Stimulated activated CD4-positive, alpha-beta T cell treated with anti-CD3 and anti-CD28 coated beads, TNF-alpha, amount 100 ng/mL, for 24 hours (primary cell): ENCODE results near the gene TMEM272.

ENCODE experiments used
- DNase-seq, 3 experiments: peaks; one replicate each; pipeline ENCODE4 v3.0.0-alpha.2; 2020; ENCODE audit warnings: low read depth in 3 of 3

The TMEM272 gene, protein sequence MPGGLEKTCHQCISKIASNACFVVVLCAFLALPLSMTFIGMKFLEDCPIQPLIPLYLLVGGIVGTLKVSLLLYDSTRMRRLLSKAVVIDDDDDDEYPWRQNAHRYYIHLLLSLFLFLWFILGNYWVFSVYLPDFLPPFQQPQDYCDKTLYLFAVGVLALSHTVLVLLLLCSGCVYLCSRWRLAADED

DNA sequence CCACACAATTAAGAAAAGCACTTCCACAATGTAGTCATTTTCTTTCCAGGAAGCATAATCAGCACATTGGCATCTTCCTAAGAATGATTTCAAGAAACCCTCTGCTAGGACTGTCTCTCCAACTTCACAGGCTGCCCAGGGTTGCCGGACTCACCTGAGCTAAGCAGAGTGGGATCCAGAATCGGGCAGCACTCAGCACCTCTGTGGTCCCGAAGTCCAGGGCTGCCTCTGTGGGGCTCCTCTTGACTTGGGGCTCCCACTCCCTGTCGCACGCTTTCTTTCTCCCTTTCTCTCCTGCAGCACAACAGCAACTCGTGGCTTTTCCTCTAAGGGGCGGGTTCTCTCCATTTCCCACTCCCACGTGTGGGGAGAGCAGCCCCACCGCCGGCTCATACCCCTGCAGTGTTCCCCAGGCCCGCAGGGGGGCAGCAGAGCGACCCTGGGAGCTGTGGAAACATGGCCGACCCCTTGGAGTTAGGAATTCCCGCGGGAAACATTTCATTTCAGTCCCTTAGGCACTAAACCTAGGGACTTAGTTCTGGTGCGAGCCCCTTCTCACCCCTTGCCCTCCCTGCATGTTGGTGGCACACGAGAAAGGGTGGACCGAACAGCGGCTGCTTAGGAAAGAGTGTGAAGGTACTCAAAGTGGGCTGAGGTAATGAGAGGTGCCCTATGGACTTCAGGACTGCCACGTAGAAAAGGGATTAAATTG lies at the start of gene TMEM272:
TSS of gene TMEM272 (minus strand) at position 316 of the 712 bp plus-strand sequence. CDS start 6,647 bp downstream, outside the sequence.
- peak in 1 of 3 experiments; percentile 63 for DNase-seq

- DNase-seq = no peak
Measured at GRCh38 chr13:51894239-51894638, 49.3 kb upstream of the TMEM272 start.

DNA sequence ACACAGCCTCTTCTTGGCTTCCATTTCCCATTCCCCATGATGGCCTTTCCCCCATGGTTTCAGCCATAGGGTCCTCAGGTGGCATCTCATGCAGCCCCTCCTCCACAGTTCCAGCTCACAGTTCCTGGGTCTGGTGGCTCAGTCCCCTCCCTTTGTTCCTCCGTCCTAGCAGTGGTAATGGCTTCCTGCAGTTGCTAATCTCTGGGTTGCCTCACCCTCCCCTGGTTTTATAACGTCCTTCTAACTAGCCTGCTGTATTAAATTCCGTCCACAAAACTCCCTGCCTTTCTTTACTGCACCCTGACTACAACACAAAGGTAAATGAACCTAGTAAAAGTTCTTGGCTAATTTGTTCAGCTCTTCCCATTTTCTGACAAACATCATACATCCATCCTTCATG lies 47.7 kb upstream of the TMEM272 start:
- no peak for DNase-seq

DNA sequence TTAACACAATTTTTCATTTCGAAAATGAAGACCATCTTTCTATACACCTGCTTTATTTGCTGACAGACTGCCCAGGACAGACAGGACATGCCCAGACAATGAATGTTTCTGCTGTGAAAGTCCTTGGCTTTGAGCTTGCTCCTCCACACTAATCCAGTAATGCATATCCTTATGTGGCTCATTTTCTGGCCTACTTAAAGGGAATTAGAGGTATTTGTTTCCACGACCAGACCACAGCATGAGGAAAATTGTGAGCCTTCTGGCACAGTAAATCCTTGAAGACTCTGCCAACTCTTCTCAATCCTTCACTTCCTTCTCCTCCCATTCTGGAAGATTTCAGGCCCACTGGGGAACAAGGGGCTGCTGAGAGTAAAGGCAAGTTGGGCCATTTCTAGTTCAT lies 42.5 kb upstream of the TMEM272 start:
- no peak for DNase-seq

DNA sequence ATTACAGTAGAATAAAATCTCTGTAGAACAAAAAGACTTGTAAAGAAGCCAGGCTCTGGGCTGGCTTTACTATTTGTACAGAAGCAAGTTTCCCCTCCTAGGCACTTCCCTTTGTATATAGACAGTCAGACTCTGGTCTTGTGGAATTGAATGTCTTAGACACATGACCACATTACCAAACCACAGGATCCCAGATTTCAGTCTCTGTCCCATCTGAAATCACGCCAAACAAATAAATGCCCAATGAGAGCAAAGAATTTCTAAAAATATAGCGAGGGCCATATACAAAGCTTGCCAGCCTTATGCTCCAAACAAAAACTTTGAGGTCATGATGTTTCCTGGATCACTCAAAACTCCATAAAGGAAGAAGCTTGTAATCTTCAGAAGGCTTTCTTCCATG lies 40.7 kb upstream of the TMEM272 start:
- DNase-seq = no peak

DNA sequence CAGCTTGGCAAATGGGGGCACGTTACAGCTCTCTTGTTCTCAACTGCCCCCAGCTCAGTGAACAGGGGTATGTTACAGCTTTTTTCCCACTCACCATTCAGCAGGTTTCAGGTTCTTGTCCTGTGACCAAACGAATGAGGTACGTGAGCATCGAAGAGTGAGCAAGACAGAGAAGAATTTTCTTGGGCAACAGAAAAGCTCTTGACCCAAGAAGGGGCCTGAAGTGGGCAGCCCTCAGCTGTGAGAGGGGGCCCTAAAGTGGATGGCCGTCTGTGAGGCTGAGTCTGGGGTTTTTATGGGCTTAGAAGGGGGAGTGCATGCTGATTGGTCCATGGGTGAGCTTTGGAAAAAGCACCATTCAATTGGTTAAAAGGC lies 38.2 kb upstream of the TMEM272 start:
- DNase-seq = no peak

DNA sequence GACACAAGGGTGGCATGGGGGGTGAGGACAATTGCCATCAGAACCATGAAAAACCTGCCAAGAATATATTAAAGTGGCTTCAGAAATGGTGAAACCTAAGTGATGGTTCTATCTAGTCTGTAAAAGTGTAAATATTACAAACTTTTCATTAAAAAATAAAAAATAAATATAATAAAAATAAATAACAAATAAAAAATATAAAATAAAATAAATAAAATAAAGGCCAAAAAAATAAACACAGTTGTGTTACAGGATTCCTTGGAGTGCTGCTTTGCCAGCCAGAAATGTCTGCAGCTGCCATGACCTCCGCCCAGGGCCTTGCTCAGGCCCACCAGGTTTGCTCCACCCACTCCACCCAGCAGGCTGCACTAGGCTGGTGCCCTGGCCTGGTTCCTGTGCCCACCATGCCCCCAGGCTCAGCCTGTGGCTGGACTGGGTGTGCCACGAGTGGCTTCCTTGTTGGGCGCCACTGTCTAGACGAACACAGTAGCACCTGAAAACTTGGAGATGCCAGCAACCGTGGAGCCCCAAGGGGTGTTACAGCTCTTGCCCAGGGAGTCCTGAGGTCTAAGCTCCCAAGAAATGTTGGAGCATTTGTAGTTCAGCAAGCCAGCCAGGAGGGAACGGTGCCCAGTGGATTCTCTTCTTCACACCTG lies 37.7 kb upstream of the TMEM272 start:
- no peak for DNase-seq

DNA sequence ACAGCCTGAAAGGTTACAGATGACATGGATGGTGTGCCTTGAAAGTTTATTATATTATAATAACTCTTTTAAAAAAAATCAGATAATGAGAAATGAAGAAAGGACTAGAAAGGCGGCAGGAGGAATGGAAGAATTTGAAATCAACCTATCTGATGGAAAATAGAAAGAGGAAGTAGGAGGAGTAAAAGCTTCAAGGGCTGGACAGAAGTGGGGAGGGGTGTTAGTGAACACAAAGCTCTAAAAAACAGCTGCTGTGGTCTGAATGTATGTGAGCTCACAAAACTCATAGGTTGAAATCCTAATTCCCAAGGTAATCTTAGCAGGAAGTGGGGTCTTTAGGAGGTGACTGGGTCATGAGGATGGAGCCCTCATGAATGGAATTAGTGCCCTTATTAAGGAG lies 36.3 kb upstream of the TMEM272 start:
- DNase-seq = no peak

DNA sequence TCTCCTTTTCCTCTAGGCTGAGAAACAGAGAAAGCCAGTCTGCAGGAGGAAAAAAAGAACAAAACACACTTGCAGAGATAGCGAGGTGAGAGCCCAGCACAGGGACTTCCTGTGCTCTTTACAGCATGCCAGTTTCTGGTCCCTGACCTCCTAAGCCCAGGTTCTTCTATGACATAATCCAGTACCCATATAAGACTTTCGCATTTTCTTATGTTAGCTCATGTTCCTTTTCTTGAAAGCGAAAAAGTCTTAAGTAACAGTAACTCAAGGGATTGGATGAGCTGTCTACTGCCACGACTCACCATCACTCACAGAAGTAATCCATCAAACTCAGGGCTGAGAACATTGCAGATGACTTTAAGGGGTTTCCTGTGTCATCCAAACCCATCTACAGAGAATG lies 34.2 kb upstream of the TMEM272 start:
- DNase-seq = no peak

- DNase-seq = no peak
Measured at GRCh38 chr13:51874651-51875050, 29.7 kb upstream of the TMEM272 start.

DNA sequence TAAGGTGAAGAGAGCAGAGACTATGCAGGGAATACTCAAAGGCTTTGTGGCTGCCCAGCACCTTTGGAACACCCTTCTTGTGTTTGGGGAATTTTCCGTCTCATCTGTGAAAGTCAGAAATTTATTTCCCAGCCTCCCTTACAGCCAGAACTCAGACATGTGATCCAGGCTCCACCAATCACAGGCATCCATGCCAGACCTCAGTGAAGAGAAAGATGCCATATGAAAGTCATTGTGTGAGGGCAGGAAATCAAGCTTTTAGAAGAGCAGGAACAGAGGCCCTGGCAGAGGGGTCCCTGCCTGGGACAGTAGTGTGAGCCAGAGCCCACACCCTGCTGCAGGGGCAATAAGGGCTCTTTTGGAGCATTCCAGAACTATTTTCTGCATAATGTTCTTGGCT lies 28.9 kb upstream of the TMEM272 start:
- DNase-seq = no peak

DNA sequence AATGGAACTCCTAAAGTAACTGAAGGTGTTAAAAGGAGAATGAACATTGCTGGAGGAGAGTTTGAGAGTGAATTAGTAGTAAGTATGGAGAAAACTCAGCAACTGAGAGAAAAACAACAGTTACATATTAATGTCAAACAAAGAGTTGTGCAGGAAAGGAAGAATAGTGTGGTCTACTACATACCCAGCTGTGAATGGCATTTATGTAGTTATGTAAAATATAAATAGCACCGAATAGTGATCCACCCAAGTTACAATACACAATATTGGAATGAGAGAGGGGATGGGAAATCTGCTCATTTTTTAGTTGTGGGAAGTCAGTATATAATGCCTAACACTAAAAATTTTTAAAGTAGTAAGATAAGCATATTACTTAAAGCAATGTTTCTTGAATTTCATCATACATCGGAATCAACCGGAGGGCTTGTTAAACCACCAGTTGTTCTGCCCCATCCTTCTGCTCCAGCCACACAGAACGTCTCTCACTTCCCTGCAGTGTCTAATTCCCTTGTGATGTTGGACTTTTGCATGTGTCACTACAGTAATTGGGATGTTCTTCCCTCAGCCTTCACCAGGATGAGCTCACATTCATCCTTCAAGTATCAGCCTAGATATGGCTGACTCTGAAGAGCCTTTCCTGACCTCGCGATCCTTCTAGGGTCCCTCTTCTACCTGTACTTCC lies 28.3 kb upstream of the TMEM272 start:
- DNase-seq = no peak

DNA sequence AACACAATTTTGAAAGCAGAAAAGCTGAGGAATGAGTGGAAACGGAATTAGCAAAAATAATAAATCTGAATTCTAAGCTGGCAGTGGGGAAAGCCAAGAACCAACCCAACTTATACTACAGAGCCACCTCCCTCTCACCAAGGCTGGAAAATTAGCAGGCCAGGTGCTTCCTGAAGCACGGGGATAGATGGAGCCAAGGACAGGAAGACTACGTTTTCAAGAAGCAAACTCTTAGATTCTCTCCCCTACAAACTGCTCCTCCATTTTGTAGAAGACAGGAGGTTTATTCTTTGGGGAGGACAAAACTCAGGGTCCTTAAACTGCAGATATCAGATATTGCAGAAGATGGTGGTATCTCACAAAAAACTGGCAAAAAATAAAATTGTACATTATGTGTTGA lies 25.6 kb upstream of the TMEM272 start:
- no peak for DNase-seq

GRCh38 chr13:51869916-51870315 lies 24.9 kb upstream of the TMEM272 start:
- no peak for DNase-seq

DNA sequence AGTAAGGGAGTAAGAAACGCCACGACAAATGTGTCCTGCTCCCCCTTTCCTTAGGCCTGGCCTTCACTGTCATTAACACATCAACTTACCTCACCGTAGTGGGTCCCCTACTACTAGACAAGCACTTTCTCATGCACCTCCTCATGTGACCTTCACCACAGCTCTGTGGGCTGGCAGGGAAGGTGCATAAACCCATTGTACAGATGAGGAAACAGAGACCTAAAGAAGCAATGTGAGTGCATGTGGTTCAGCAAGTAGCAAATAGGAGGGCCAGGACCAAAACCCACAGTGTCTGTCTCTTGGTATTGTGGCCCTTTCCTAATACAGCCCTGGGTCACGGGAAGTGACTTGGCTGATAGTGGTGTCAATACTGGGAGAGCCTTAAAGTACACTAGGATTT lies 22.1 kb upstream of the TMEM272 start:
- DNase-seq = no peak

DNA sequence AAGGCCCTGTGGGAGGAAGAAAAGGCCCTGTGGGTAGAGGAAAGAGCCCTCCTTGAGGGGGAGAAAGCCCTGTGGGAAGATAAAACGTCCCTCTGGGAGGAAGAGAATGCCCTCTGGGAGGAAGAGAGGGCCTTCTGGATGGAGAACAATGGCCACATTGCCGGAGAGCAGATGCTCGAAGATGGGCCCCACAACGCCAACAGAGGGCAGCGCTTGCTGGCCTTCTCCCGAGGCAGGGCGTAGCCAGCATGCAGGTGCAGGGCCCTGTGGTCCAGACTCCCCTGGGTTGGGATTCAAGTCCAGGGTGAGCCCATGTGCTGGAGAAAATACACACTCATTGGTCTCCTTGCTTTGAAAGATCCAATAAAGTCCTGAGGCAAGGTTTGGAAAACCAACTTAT lies 20.9 kb upstream of the TMEM272 start:
- no peak for DNase-seq

DNA sequence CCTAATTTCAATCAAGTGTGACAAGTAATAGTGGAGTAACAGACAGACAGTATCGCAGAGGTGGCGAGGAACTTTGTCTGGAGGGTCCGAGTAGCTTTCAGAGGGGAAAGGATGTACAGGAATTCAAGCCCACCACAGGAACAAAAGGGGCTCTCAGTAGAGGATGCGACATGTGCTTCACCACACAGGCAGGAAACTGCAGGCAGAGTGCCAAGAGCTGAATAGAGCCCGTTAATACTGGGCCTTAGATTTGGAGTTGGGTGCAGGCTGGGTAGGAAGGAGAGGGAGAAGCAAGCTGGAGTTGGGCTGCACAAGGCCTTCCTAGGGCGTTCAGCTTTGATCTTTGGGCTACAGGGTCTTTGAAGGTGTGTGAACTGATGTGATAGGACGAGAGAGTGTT lies 18.0 kb upstream of the TMEM272 start:
- no peak for DNase-seq

DNA sequence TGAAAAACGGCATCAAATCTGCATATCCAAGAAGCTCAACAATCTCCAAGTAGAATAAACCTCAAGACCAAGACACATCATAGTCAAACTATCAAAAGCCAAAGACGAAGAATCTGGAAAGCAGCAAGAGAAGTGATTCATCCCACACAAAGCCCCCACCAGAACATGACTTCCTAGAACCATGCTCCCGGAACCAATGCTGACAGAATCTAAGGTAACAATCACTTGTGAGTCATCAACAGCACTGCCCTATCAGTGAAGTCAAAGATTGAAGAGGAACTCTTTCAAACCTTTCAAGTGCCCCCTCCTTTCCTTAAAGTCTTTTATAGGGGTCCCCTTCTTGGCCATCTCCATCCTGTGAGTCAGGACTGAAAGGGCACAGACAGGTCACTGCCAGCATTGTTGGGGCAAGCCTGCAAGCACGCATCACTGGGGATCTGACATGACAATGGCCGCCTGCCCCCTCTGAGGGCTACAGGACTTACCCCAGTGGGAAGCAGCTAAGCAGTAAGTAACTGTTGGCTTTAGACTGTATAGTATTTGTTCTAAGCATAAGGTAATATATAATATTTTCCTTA lies 16.8 kb upstream of the TMEM272 start, which contains the start of gene CCDC70:
TSS of gene CCDC70 (plus strand) at position 247 of the 578 bp plus-strand sequence. CDS start 3,443 bp downstream, outside the sequence.
- DNase-seq = peak in 1 of 3 experiments; percentile 2

GRCh38 chr13:51858433-51859247 lies 13.7 kb upstream of the TMEM272 start:
- no peak for DNase-seq

- no peak for DNase-seq
Measured at GRCh38 chr13:51856998-51857397, 12.0 kb upstream of the TMEM272 start.

GRCh38 chr13:51856027-51856736 lies 11.2 kb upstream of the TMEM272 start:
- no peak for DNase-seq
